GM12891 (cell line): ENCODE measurements around the gene PRDM16.

Source experiments
- POLR2A ChIP-seq: IDR thresholded peaks from 2 replicates; pipeline ENCODE4 v1.6.1; 2011; ENCODE audit warnings: low read depth, low read length, control low read depth
- POLR2AphosphoS5 ChIP-seq: IDR thresholded peaks from 2 replicates; pipeline ENCODE4 v1.6.1; 2011; ENCODE audit warnings: low read depth, low read length, control low read depth

DNA sequence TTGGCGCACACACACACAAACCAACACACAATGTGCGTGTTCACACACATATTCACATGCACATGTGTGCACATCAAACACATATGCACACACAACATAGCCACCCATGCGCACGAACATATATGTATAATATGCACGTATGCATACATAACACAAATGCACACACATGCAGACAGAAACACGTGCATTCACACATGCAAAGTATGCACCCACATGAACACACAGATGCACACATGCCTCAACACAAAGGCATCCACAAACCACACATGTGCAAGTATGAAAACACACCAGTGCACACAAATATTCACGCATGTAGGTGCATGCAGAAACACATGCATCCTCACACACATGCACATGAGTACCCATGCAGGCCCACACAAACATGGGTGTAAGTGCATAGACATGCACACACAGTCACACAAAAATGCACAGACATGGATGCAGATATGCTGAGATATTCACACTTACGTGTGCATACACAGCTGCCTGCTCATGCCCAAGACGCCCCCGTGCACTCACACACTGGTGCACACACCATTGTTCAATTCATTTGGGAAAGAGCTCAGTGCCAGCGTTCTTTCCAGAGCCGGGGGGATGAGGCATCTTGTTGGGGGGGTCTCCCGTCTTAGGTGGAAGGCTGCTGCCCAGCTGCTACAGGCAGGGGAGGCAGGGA lies 332.7 kb downstream of the PRDM16 start:
- TF ChIP-seq POLR2A (no peak), POLR2AphosphoS5 (no peak)
